MM.1S (cell line): ENCODE data around the gene UNC5A.

ENCODE experiments used
- CTCF ChIP-seq: fragments of 300-600 bp; sonication (generic); IDR thresholded peaks from 2 replicates; pipeline ENCODE4 v1.5.1; 2016; ENCODE audit warnings: antibody characterized with exemption, low read length, mixed read lengths
- EZH2 ChIP-seq: fragments of 300-600 bp; sonication (generic); optimal IDR thresholded peaks from 2 replicates; pipeline ENCODE3; 2017; ENCODE audit warnings: low read depth, mild to moderate bottlenecking, antibody characterized with exemption, low read length, mixed read lengths

GRCh38 chr5:176891331-176891958 is 81.1 kb downstream of the UNC5A start:
- TF ChIP-seq CTCF (no peak), EZH2 (no peak)
